Measurements from ENCODE around the gene PRKD3.

DNA sequence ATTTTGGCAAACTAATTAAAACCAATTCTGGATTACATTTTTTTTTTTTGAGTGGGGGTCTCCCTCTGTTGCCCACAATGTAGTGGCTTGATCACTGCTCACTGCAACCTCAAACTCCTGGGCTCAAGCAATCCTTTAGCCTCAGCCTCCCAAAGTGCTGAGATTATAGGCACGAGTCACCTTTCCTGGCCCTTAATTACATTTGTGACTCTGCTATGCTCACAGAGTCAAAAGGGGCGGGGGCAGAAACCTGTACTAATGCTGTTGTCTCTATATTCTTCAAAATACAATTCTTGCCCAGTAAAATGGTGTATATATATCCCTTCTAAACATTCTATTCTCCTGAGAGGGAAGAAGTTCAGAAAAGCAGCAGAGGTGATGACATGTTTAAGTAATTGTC is 23.2 kb downstream of the PRKD3 start:
- TF ChIP-seq, protein P1, sequence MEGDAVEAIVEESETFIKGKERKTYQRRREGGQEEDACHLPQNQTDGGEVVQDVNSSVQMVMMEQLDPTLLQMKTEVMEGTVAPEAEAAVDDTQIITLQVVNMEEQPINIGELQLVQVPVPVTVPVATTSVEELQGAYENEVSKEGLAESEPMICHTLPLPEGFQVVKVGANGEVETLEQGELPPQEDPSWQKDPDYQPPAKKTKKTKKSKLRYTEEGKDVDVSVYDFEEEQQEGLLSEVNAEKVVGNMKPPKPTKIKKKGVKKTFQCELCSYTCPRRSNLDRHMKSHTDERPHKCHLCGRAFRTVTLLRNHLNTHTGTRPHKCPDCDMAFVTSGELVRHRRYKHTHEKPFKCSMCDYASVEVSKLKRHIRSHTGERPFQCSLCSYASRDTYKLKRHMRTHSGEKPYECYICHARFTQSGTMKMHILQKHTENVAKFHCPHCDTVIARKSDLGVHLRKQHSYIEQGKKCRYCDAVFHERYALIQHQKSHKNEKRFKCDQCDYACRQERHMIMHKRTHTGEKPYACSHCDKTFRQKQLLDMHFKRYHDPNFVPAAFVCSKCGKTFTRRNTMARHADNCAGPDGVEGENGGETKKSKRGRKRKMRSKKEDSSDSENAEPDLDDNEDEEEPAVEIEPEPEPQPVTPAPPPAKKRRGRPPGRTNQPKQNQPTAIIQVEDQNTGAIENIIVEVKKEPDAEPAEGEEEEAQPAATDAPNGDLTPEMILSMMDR (IDR thresholded peaks at IDR 0.05), result no peak
- TF ChIP-seq ZFX (IDR thresholded peaks at IDR 0.05; ENCODE audit: borderline replicate concordance), result no peak
